GM23338 (cell line): ENCODE data around the gene LRRC42. TPM values are rescaled to one million over a fixed set of nuclear protein-coding genes. Genes with fewer than 3 reads are reported as not detected.

ENCODE experiments used
- ATAC-seq: fragments of 200-7000 bp; cut with Tn5 transposase; 3 replicates; pipeline ENCODE4 v1.9.1; 2020
- DNase-seq: peaks from one replicate; pipeline ENCODE4 v3.0.0-alpha.2; 2015; ENCODE audit warnings: low spot score
- H2AFZ ChIP-seq: fragments of 200-600 bp; sonication (generic); 2 replicates; pipeline ENCODE4 v1.8.0; 2016; ENCODE audit warnings: antibody characterized with exemption, mild to moderate bottlenecking, moderate library complexity
- H3F3A ChIP-seq: fragments of 200-600 bp; sonication (generic); replicated peaks from 2 replicates; pipeline ENCODE4 v1.8.0; 2017; ENCODE audit warnings: antibody characterized with exemption, mixed run types, low read depth
- H3K27ac ChIP-seq: fragments of 200-600 bp; sonication (generic); 2 replicates; pipeline ENCODE4 v1.6.1; 2016; ENCODE audit warnings: low read depth
- H3K27me3 ChIP-seq: fragments of 200-600 bp; sonication (generic); 2 replicates; pipeline ENCODE4 v1.8.0; 2016; ENCODE audit warnings: mild to moderate bottlenecking, mixed run types, moderate library complexity; ENCODE audit not compliant: insufficient read depth
- H3K36me3 ChIP-seq: fragments of 200-600 bp; sonication (generic); 2 replicates; pipeline ENCODE4 v1.8.0; 2016; ENCODE audit warnings: mild to moderate bottlenecking; ENCODE audit not compliant: insufficient read depth
- H3K4me1 ChIP-seq: fragments of 200-600 bp; sonication (generic); 2 replicates; pipeline ENCODE4 v1.8.0; 2016; ENCODE audit warnings: mild to moderate bottlenecking, moderate library complexity; ENCODE audit not compliant: insufficient read depth
- H3K4me2 ChIP-seq: fragments of 200-600 bp; sonication (generic); 2 replicates; pipeline ENCODE4 v1.7.1; 2017; ENCODE audit warnings: mixed run types
- H3K4me3 ChIP-seq: fragments of 200-600 bp; sonication (generic); 2 replicates; pipeline ENCODE4 v1.6.1; 2016; ENCODE audit warnings: mixed run types
- H3K79me2 ChIP-seq: fragments of 200-600 bp; sonication (generic); replicated peaks from 2 replicates; pipeline ENCODE4 v1.8.0; 2017; ENCODE audit warnings: mild to moderate bottlenecking; ENCODE audit not compliant: insufficient read depth
- H3K9me2 ChIP-seq: fragments of 200-600 bp; sonication (generic); 2 replicates; pipeline ENCODE4 v1.8.0; 2017; ENCODE audit not compliant: insufficient read depth
- H4K20me1 ChIP-seq: fragments of 200-600 bp; sonication (generic); replicated peaks from 2 replicates; pipeline ENCODE4 v1.8.0; 2017; ENCODE audit warnings: mild to moderate bottlenecking; ENCODE audit not compliant: insufficient read depth
- H3K27ac Mint-ChIP-seq: 2 replicates; pipeline ENCODE4 v1.8.0; 2020; ENCODE audit warnings: inconsistent platforms, mild to moderate bottlenecking, moderate library complexity, mixed read lengths
- H3K27me3 Mint-ChIP-seq: 3 replicates; pipeline ENCODE4 v1.8.0; 2022; ENCODE audit warnings: low read depth, mild to moderate bottlenecking, moderate library complexity, mixed read lengths, inconsistent platforms; ENCODE audit not compliant: insufficient read depth, poor library complexity
- H3K36me3 Mint-ChIP-seq: 3 replicates; pipeline ENCODE4 v1.8.0; 2021; ENCODE audit warnings: low read depth, mild to moderate bottlenecking, inconsistent platforms, moderate library complexity, mixed read lengths
- H3K4me1 Mint-ChIP-seq: 3 replicates; pipeline ENCODE4 v1.8.0; 2020; ENCODE audit warnings: mild to moderate bottlenecking, inconsistent platforms, mixed read lengths
- H3K4me3 Mint-ChIP-seq: 3 replicates; pipeline ENCODE4 v1.8.0; 2021; ENCODE audit warnings: moderate library complexity, mild to moderate bottlenecking, inconsistent platforms, mixed read lengths
- H3K9me3 Mint-ChIP-seq: 3 replicates; pipeline ENCODE4 v1.8.0; 2020; ENCODE audit warnings: moderate library complexity, mild to moderate bottlenecking, inconsistent platforms, mixed read lengths
- CREB1 ChIP-seq: fragments of 250-450 bp; sonication (Bioruptor Pico); IDR thresholded peaks from 2 replicates; pipeline ENCODE4 v1.5.0; 2020; ENCODE audit warnings: low read depth, mild to moderate bottlenecking, moderate library complexity
- EZH2 ChIP-seq: fragments of 200-600 bp; sonication (generic); IDR thresholded peaks from one replicate; pipeline ENCODE4 v1.8.0; 2017; ENCODE audit warnings: antibody characterized with exemption, mild to moderate bottlenecking, low read depth; ENCODE audit not compliant: unreplicated experiment
- EZH2phosphoT487 ChIP-seq: fragments of 200-600 bp; sonication (generic); IDR thresholded peaks from one replicate; pipeline ENCODE4 v1.8.1; 2018; ENCODE audit warnings: antibody characterized with exemption; ENCODE audit not compliant: unreplicated experiment
- JUNB ChIP-seq: IDR thresholded peaks from one replicate; pipeline ENCODE4 v1.6.1; 2016; ENCODE audit warnings: antibody characterized with exemption; ENCODE audit not compliant: unreplicated experiment
- NANOG ChIP-seq: IDR thresholded peaks from 2 replicates; pipeline ENCODE4 v1.6.1; 2016; ENCODE audit warnings: antibody characterized with exemption, borderline replicate concordance
- POLR2AphosphoS5 ChIP-seq: IDR thresholded peaks from 2 replicates; pipeline ENCODE4 v1.6.1; 2016; ENCODE audit warnings: antibody characterized with exemption, low read depth
- STAT1 ChIP-seq: IDR thresholded peaks from one replicate; pipeline ENCODE4 v1.6.1; 2016; ENCODE audit warnings: antibody characterized with exemption; ENCODE audit not compliant: unreplicated experiment
- ZNF114 ChIP-seq: fragments of 250-450 bp; sonication (Bioruptor Pico); IDR thresholded peaks from 2 replicates; pipeline ENCODE4 v1.5.0; 2020; ENCODE audit warnings: mild to moderate bottlenecking, moderate library complexity
- ZNF331 ChIP-seq: fragments of 250-450 bp; sonication (Bioruptor Pico); IDR thresholded peaks from 2 replicates; pipeline ENCODE4 v1.5.0; 2020; ENCODE audit warnings: low read depth, mild to moderate bottlenecking, moderate library complexity
- ZNF462 ChIP-seq: fragments of 250-450 bp; sonication (Bioruptor Pico); IDR thresholded peaks from 2 replicates; pipeline ENCODE4 v1.5.0; 2020; ENCODE audit warnings: mild to moderate bottlenecking, moderate library complexity
- polyA plus RNA-seq: library from polyadenylated mRNA; unstranded; fragments of >200 nt; fragmentation: Nextera tagmentation; extraction: Ambion mirVana; gene quantifications from 2 replicates; pipeline ENCODE4 v1.2.1, GENCODE V29; 2016
- total RNA-seq: library from RNA; depleted of rRNA; stranded (reverse); fragments of >200 nt; shearing (Covaris generic); gene quantifications from 2 replicates; pipeline ENCODE4 v1.2.3, GENCODE V29; 2014
- TF ChIP-seq, protein P1 (sequence below), 2 experiments: fragments of 200-600 bp in 1 of 2; sonication (generic) in 1 of 2; conservative IDR thresholded peaks; 2 replicates each; pipeline versions ENCODE4 v1.5.1 to v1.6.1; 2016 to 2017; ENCODE audit warnings: antibody characterized with exemption in 2 of 2, low read depth in 2 of 2, mild to moderate bottlenecking in 2 of 2, moderate library complexity in 1 of 2

Gene LRRC42
- total and polyA plus RNA-seq, 2 experiments from 2014 or later = 25.9 to 48.1 TPM

DNA sequence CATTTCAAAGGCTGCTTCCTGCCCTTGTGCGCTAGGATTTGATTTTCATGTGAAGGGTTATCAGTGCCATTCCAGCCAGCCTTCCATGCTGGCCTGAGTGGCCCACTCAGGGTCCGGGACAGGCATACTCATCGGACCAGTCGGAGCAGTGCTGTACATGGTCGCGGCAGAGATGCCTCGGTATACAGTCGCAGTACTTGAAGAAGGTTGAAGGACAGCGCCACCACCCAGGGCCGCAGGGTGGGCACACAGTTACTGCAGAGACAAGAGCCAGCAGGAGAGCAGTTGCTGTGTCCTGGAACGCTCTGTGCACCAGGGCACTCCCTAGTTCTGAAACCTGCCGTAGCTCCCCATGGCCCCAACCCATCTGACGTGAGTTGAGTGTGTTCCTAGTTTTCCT is 62.7 kb downstream of the LRRC42 start:
- TF ChIP-seq, protein P1, sequence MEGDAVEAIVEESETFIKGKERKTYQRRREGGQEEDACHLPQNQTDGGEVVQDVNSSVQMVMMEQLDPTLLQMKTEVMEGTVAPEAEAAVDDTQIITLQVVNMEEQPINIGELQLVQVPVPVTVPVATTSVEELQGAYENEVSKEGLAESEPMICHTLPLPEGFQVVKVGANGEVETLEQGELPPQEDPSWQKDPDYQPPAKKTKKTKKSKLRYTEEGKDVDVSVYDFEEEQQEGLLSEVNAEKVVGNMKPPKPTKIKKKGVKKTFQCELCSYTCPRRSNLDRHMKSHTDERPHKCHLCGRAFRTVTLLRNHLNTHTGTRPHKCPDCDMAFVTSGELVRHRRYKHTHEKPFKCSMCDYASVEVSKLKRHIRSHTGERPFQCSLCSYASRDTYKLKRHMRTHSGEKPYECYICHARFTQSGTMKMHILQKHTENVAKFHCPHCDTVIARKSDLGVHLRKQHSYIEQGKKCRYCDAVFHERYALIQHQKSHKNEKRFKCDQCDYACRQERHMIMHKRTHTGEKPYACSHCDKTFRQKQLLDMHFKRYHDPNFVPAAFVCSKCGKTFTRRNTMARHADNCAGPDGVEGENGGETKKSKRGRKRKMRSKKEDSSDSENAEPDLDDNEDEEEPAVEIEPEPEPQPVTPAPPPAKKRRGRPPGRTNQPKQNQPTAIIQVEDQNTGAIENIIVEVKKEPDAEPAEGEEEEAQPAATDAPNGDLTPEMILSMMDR (conservative IDR thresholded peaks at IDR 0.05; ENCODE audit: low read depth in 2 of 2) = peak in 1 of 2 experiments; percentile 18; a peak in 1 of 4 replicates
- TF ChIP-seq POLR2AphosphoS5 = no peak
- Histone ChIP-seq H3K4me1 (no peaks in the 10 kb centered on the region), H3F3A (no peaks in the 10 kb centered on the region), H3K4me3 (no peak overlapping the region), H3K27ac (no peak overlapping the region), H3K9me2 (no peaks in the 10 kb centered on the region; the same call in 1 of the 2 replicates), H3K79me2 (no peaks in the 10 kb centered on the region), H4K20me1 (no peaks in the 10 kb centered on the region), H3K4me2 (no peak overlapping the region), H2AFZ (no peak overlapping the region; the same call in 1 of the 2 replicates), H3K27me3 (no peaks in the 10 kb centered on the region), H3K36me3 (no peaks in the 10 kb centered on the region)
- H3K27ac Mint-ChIP-seq = no peak overlapping the region
- no peaks in the 10 kb centered on the region for H3K36me3 Mint-ChIP-seq
- ATAC-seq = no peak
- peaks cover 6% of the 10 kb centered on the region; the same call in 2 of the 3 replicates for H3K9me3 Mint-ChIP-seq
- no peak for DNase-seq
- H3K27me3 Mint-ChIP-seq = peaks cover 7% of the 10 kb centered on the region
- no peak overlapping the region for H3K4me3 Mint-ChIP-seq
- H3K4me1 Mint-ChIP-seq = peaks cover 5% of the 10 kb centered on the region; the same call in 2 of the 3 replicates

DNA sequence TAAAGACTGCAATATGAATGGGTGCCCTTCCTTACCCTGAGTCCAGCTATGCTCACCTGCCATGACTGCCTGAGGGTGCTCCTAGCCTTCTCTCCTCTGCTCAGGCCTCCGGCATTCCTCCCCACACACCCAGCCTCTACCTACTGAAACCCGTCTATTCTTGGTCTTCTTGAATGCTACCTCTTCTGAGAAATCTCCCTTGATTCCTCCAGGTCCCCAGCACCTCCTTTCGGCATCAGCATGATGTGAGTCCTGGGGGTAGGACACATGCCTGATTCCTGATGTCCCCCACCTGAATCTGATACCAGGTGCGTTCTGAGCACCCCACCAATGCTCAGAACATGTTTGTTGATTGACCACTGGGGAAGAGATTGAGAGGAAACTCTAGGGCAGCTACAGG is 63.3 kb downstream of the LRRC42 start:
- peaks cover 8% of the 10 kb centered on the region; the same call in 2 of the 3 replicates for H3K4me1 Mint-ChIP-seq
- ATAC-seq (no peak), DNase-seq (no peak)
- H4K20me1 ChIP-seq = no peaks in the 10 kb centered on the region
- no peaks in the 10 kb centered on the region for H3F3A ChIP-seq
- no peak overlapping the region for H3K4me3 Mint-ChIP-seq
- H3K9me2 ChIP-seq = no peaks in the 10 kb centered on the region; the same call in 1 of the 2 replicates
- no peaks in the 10 kb centered on the region for H3K36me3 ChIP-seq
- no peak overlapping the region for H3K27ac Mint-ChIP-seq
- H3K4me3 ChIP-seq = no peak overlapping the region
- no peak overlapping the region; the same call in 1 of the 2 replicates for H2AFZ ChIP-seq
- H3K4me2 ChIP-seq = no peak overlapping the region
- no peaks in the 10 kb centered on the region for H3K4me1 ChIP-seq
- peaks cover 6% of the 10 kb centered on the region; the same call in 2 of the 3 replicates for H3K9me3 Mint-ChIP-seq
- H3K27me3 Mint-ChIP-seq = peaks cover 7% of the 10 kb centered on the region
- no peaks in the 10 kb centered on the region for H3K27me3 ChIP-seq
- no peak overlapping the region for H3K27ac ChIP-seq
- no peaks in the 10 kb centered on the region for H3K36me3 Mint-ChIP-seq
- H3K79me2 ChIP-seq = no peaks in the 10 kb centered on the region
- TF ChIP-seq JUNB (no peak), STAT1 (no peak), EZH2 (no peak), CREB1 (no peak), EZH2phosphoT487 (no peak), POLR2AphosphoS5 (no peak), ZNF331 (CRISPR knock-in tag) (no peak), ZNF462 (CRISPR knock-in tag) (no peak), ZNF114 (no peak), NANOG (no peak)
- TF ChIP-seq, protein P1 (conservative IDR thresholded peaks at IDR 0.05; ENCODE audit: low read depth in 2 of 2) = no peak
